Measurements from ENCODE around the gene PRDM8. TPM values are rescaled to one million over a fixed set of nuclear protein-coding genes. Genes with fewer than 3 reads are reported as not detected.

Gene PRDM8
- total and polyA plus RNA-seq, 2 of the 4 experiments (the other 2 are of a cell fraction) = 5.7 to 15.8 TPM

DNA sequence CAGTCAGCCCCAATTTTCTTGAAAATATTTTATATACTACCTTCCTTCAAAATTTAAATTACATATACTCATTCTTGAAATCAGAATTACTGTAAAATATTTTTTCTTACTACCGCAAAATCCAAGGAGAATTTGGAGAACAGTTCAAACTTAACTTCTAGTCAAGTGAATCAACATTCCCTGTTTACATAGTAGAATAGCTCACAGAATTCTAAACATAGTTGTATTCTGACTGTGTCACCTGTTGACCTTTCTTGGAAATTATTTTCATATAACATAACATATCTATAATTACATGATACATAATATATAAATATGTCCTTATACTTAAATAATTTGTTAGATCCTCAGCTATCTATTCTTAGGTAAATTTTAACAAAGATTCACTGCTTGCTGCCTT is 38.1 kb downstream of the PRDM8 start:
- WGBS, 2 experiments (ENCODE audit: extremely low coverage in 2 of 2, insufficient read length in 1 of 2) = no CpG with 5 or more reads among the region's 1 CpG
- no peak overlapping the region for H2AFZ ChIP-seq (replicated peaks; ENCODE audit: low read length, poor library complexity)
- H2BK5ac ChIP-seq (ENCODE audit: low read depth, low read length, poor library complexity, severe bottlenecking) = peak overlapping the region; percentile 100
- H2BK20ac ChIP-seq (ENCODE audit: low read depth, low read length) = peak overlapping the region; percentile 97
- H3K23ac ChIP-seq (ENCODE audit: low read depth, low read length) = peak overlapping the region; percentile 74; the same call in 1 of the 2 replicates
- peak overlapping the region; percentile 86; the same call in 1 of the 2 replicates for H3K14ac ChIP-seq (replicated peaks; ENCODE audit: low read depth, low read length)
- peak overlapping the region; percentile 96; the same call in 1 of the 2 replicates for H3K18ac ChIP-seq (ENCODE audit: low read depth, low read length)
- no TSS peak for BruUV-seq (replicated peaks)
- H2BK120ac ChIP-seq (ENCODE audit: low read depth, low read length) = peak overlapping the region; percentile 95
- no peaks in the 10 kb centered on the region for H4K20me1 ChIP-seq (ENCODE audit: insufficient read depth, low read length)
- peak; percentile 82 for DNase-seq
- no peak overlapping the region for H2AK9ac ChIP-seq (replicated peaks; ENCODE audit: low read depth, low read length, poor library complexity)
- peak overlapping the region; percentile 81; the same call in 1 of the 2 replicates for H3K56ac ChIP-seq (ENCODE audit: extremely low read depth, insufficient read depth, low read length)
- intact Hi-C loops (cut with micrococcal nuclease) (loop anchor here (5.0 kb wide), 1 partner anchor 72 kb away; no protein-coding TSS in a partner anchor), dilution Hi-C loops (cut with HindIII; ENCODE audit: low sequenced_read_pairs, unreplicated experiment) (no loop called here), in situ Hi-C loops (cut with MboI; ENCODE audit: low sequenced_read_pairs) (no loop called here)
- CTCF ChIA-PET = interaction anchor here (1.4 to 2.9 kb wide), 2 partner anchors 9 to 30 kb away, joined by 4 to 8 read pairs; partner anchors contain the start of gene FGF5
- peaks cover 13% of the 10 kb centered on the region; the same call in 1 of the 2 replicates for H3K9me1 ChIP-seq (ENCODE audit: insufficient read depth, low read length)
- ATAC-seq (ENCODE audit: low read depth) = peak; percentile 53
- H2BK15ac ChIP-seq (ENCODE audit: low read depth, low read length) = peak overlapping the region; percentile 89; the same call in 2 of the 3 replicates
- H4K5ac ChIP-seq (ENCODE audit: low read depth, low read length) = peak overlapping the region; percentile 7
- H3K4me1 ChIP-seq (ENCODE audit: control insufficient read depth, insufficient read depth, low read length) = peaks cover 26% of the 10 kb centered on the region
- peak overlapping the region; percentile 91 for H3K4ac ChIP-seq (ENCODE audit: low read depth, low read length)
- POLR2A ChIA-PET (ENCODE audit: unreplicated experiment) = interaction anchor here (1.4 kb wide), 1 partner anchor 30 kb away, joined by 5 read pairs; no protein-coding TSS in a partner anchor
- peak overlapping the region; percentile 20; the same call in 1 of the 2 replicates for H3K4me2 ChIP-seq (ENCODE audit: low read depth, low read length)
- peak overlapping the region; percentile 88 to 92 for H4K8ac ChIP-seq (ENCODE audit: low read depth in 2 of 2, low read length in 2 of 2)
- peak overlapping the region; percentile 98 for H3K27ac ChIP-seq (ENCODE audit: insufficient read depth, low read length)
- no peak overlapping the region for H3K4me3 ChIP-seq (ENCODE audit: insufficient read depth, low read depth, low read length)
- H3K27me3 ChIP-seq (ENCODE audit: control insufficient read depth, insufficient read depth, low read length) = no peaks in the 10 kb centered on the region
- H3K9ac ChIP-seq (ENCODE audit: low read depth, low read length) = peak overlapping the region; percentile 46; the same call in 1 of the 2 replicates
- H4K91ac ChIP-seq (ENCODE audit: insufficient read depth, low read depth, low read length) = peak overlapping the region; percentile 75
- H3K36me3 ChIP-seq (ENCODE audit: control insufficient read depth, insufficient read depth, low read length) = no peaks in the 10 kb centered on the region
- H2AK5ac ChIP-seq (ENCODE audit: low read depth, low read length) = peak overlapping the region; percentile 90
- TF ChIP-seq POLR2A (IDR thresholded peaks at IDR 0.05; ENCODE audit: low read depth, low read length) (no peak), FOS (IDR thresholded peaks at IDR 0.05; ENCODE audit: low read depth, low read length) (peak; percentile 7; the same call in 1 of the 2 replicates)
- peaks cover 11 to 32% of the 10 kb centered on the region in 2 experiments for H3K79me1 ChIP-seq (ENCODE audit: low read depth in 1 of 2, low read length in 2 of 2)
- no peaks in the 10 kb centered on the region for H3K9me3 ChIP-seq (ENCODE audit: control insufficient read depth, insufficient read depth, low read length)
